Trophoblast cell (in vitro differentiated cells and primary cell): ENCODE data around the gene BTBD9.

Source experiments
- DNase-seq, 2 donors: peaks; one replicate each; pipeline ENCODE4 v3.0.0-alpha.2; 2016
- H2AFZ ChIP-seq: 2 replicates; pipeline ENCODE4 v1.6.1; 2013; ENCODE audit warnings: low read length, moderate library complexity, mild to moderate bottlenecking; ENCODE audit not compliant: insufficient read depth, poor library complexity
- H2AK5ac ChIP-seq: 2 replicates; pipeline ENCODE4 v1.6.1; 2013; ENCODE audit warnings: mild to moderate bottlenecking, low read length
- H2BK120ac ChIP-seq: 2 replicates; pipeline ENCODE4 v1.6.1; 2013; ENCODE audit warnings: low read length, mild to moderate bottlenecking, moderate library complexity; ENCODE audit not compliant: insufficient read depth, poor library complexity
- H2BK12ac ChIP-seq: 2 replicates; pipeline ENCODE4 v1.6.1; 2013; ENCODE audit warnings: mild to moderate bottlenecking, low read length, moderate library complexity
- H2BK5ac ChIP-seq: 2 replicates; pipeline ENCODE4 v1.6.1; 2013; ENCODE audit warnings: low read length, low read depth, moderate library complexity, mild to moderate bottlenecking; ENCODE audit not compliant: poor library complexity
- H3K14ac ChIP-seq: 2 replicates; pipeline ENCODE4 v1.6.1; 2013; ENCODE audit warnings: mild to moderate bottlenecking, low read length
- H3K18ac ChIP-seq: 2 replicates; pipeline ENCODE4 v1.6.1; 2013; ENCODE audit warnings: mild to moderate bottlenecking, low read length
- H3K23ac ChIP-seq: 2 replicates; pipeline ENCODE4 v1.6.1; 2013; ENCODE audit warnings: low read length
- H3K27ac ChIP-seq: 2 replicates; pipeline ENCODE4 v1.5.1; 2013; ENCODE audit warnings: low read depth, mild to moderate bottlenecking, inconsistent platforms, low read length, moderate library complexity
- H3K27me3 ChIP-seq: 2 replicates; pipeline ENCODE4 v1.6.1; 2013; ENCODE audit warnings: inconsistent platforms, mild to moderate bottlenecking, low read length, moderate library complexity; ENCODE audit not compliant: insufficient read depth
- H3K36me3 ChIP-seq, 2 experiments: 1 replicate in 1 of 2; 2 replicates in 1 of 2; pipeline ENCODE4 v1.6.1; 2013; ENCODE audit warnings: low read length in 2 of 2, mild to moderate bottlenecking in 2 of 2, moderate library complexity in 1 of 2; ENCODE audit not compliant: insufficient read depth in 2 of 2, control insufficient read depth in 1 of 2
- H3K4ac ChIP-seq: 2 replicates; pipeline ENCODE4 v1.6.1; 2013; ENCODE audit warnings: low read depth, mild to moderate bottlenecking, low read length, moderate library complexity
- H3K4me1 ChIP-seq, 2 experiments: 1 replicate in 1 of 2; 2 replicates in 1 of 2; pipeline ENCODE4 v1.6.1; 2013; ENCODE audit warnings: low read length in 2 of 2, mild to moderate bottlenecking in 2 of 2, moderate library complexity in 1 of 2; ENCODE audit not compliant: insufficient read depth in 2 of 2, control insufficient read depth in 1 of 2
- H3K4me2 ChIP-seq: 2 replicates; pipeline ENCODE4 v1.6.1; 2013; ENCODE audit warnings: inconsistent platforms, mild to moderate bottlenecking, low read length, moderate library complexity
- H3K4me3 ChIP-seq: 2 replicates; pipeline ENCODE4 v1.5.1; 2013; ENCODE audit warnings: mild to moderate bottlenecking, low read depth, low read length, inconsistent platforms
- H3K79me1 ChIP-seq: one replicate; pipeline ENCODE4 v1.6.1; 2013; ENCODE audit warnings: low read length
- H3K79me2 ChIP-seq: 2 replicates; pipeline ENCODE4 v1.6.1; 2013; ENCODE audit warnings: low read length, mild to moderate bottlenecking; ENCODE audit not compliant: control insufficient read depth, insufficient read depth, poor library complexity
- H3K9ac ChIP-seq: 2 replicates; pipeline ENCODE4 v1.6.1; 2013; ENCODE audit warnings: mild to moderate bottlenecking, low read length
- H3K9me3 ChIP-seq: 2 replicates; pipeline ENCODE4 v1.6.1; 2013; ENCODE audit warnings: low read depth, mild to moderate bottlenecking, control low read depth, inconsistent platforms, low read length; ENCODE audit not compliant: insufficient read depth
- H4K12ac ChIP-seq: 2 replicates; pipeline ENCODE4 v1.6.1; 2013; ENCODE audit warnings: low read depth, mild to moderate bottlenecking, low read length, moderate library complexity
- H4K8ac ChIP-seq: 2 replicates; pipeline ENCODE4 v1.6.1; 2013; ENCODE audit warnings: low read depth, mild to moderate bottlenecking, low read length, moderate library complexity
- H4K91ac ChIP-seq: one replicate; pipeline ENCODE4 v1.6.1; 2013; ENCODE audit warnings: low read depth, mild to moderate bottlenecking, low read length, moderate library complexity
- WGBS: extraction: QIAGEN DNeasy Blood & Tissue Kit; methylation state at CpG from one replicate; pipeline ENCODE4 v1.1.7; 2013; ENCODE audit warnings: missing lambda C conversion rate; ENCODE audit not compliant: insufficient read length, insufficient coverage; ENCODE audit errors: extremely low coverage; 5-methylcytosine and 5-hydroxymethylcytosine counted together

The BTBD9 gene

GRCh38 chr6:38307740-38308139 is 332.0 kb downstream of the BTBD9 start:
- no peak overlapping the region for H3K27ac ChIP-seq
- H3K14ac ChIP-seq: no peak overlapping the region
- H3K18ac ChIP-seq: no peak overlapping the region
- no peaks in the 10 kb centered on the region for H3K79me1 ChIP-seq
- no peaks in the 10 kb centered on the region for H3K36me3 ChIP-seq
- peak in 1 of 2 donors; percentile 65 for DNase-seq
- H3K79me2 ChIP-seq: no peaks in the 10 kb centered on the region
- no peaks in the 10 kb centered on the region for H3K4me1 ChIP-seq
- no peak overlapping the region for H2BK120ac ChIP-seq
- no peak overlapping the region for H2BK12ac ChIP-seq
- no peaks in the 10 kb centered on the region for H3K27me3 ChIP-seq
- H3K9ac ChIP-seq: no peak overlapping the region
- no peaks in the 10 kb centered on the region for H3K9me3 ChIP-seq
- H3K23ac ChIP-seq: no peak overlapping the region
- no peak overlapping the region for H4K8ac ChIP-seq
- H2AK5ac ChIP-seq: no peak overlapping the region
- no peak overlapping the region for H2AFZ ChIP-seq
- no peak overlapping the region for H4K91ac ChIP-seq
- H3K4ac ChIP-seq: no peak overlapping the region
- H4K12ac ChIP-seq: no peak overlapping the region
- no peak overlapping the region for H3K4me2 ChIP-seq
- H2BK5ac ChIP-seq: no peak overlapping the region
- H3K4me3 ChIP-seq: no peak overlapping the region

GRCh38 chr6:38306931-38307330 is 332.8 kb downstream of the BTBD9 start:
- Histone ChIP-seq H3K9me3 (no peaks in the 10 kb centered on the region), H3K27me3 (no peaks in the 10 kb centered on the region), H2AK5ac (no peak overlapping the region), H3K9ac (no peak overlapping the region), H3K14ac (no peak overlapping the region), H4K8ac (no peak overlapping the region), H2BK120ac (no peak overlapping the region), H3K18ac (no peak overlapping the region), H2BK12ac (no peak overlapping the region), H3K27ac (no peak overlapping the region), H3K79me1 (no peaks in the 10 kb centered on the region), H4K91ac (no peak overlapping the region), H3K4me3 (no peak overlapping the region), H3K4me1 (no peaks in the 10 kb centered on the region), H2AFZ (no peak overlapping the region), H3K23ac (no peak overlapping the region), H4K12ac (no peak overlapping the region), H2BK5ac (no peak overlapping the region), H3K79me2 (no peaks in the 10 kb centered on the region), H3K36me3 (no peaks in the 10 kb centered on the region), H3K4ac (no peak overlapping the region), H3K4me2 (no peak overlapping the region)
- peak in 1 of 2 donors; percentile 1 for DNase-seq

DNA sequence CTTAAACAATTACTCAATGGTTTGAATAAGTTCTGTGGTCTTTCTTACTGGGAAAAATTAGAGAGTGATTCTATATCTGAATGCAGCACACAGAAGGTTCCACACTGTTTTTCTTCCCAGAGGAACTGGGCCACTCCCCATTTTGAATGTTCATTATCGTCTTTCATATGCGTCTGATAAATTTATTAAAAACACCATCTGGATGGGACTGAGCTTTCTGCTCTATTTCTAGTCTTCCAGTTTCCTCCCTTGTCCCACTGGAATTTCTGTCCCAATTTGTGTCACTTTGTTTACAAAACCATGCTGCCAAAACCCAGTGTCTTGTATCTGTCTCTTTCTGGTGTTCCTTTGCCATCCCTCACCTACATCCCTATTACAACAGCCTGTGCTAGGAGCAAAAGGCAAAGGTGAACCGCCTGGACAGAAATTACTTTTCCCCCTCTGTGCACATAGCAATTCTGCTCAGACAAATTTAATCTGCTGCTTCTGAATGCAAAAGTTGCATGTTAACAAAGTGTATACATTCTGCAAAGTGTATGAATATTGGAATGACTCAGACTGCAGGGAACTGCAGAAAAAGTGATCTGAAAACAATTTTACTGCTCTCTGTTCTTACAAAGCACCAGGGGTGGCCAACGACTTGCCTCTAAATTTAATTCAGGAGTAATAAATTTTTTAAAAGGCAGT is 333.6 kb downstream of the BTBD9 start:
- Histone ChIP-seq H3K9ac (no peak overlapping the region), H3K4me1 (no peaks in the 10 kb centered on the region), H2BK5ac (no peak overlapping the region), H3K18ac (no peak overlapping the region), H2AK5ac (no peak overlapping the region), H2BK120ac (no peak overlapping the region), H3K4ac (no peak overlapping the region), H3K14ac (no peak overlapping the region), H3K27ac (no peak overlapping the region), H4K12ac (no peak overlapping the region), H4K8ac (no peak overlapping the region), H3K27me3 (no peaks in the 10 kb centered on the region), H2BK12ac (no peak overlapping the region), H4K91ac (no peak overlapping the region), H3K4me3 (no peak overlapping the region), H3K4me2 (no peak overlapping the region), H3K9me3 (no peaks in the 10 kb centered on the region), H3K79me2 (no peaks in the 10 kb centered on the region), H3K23ac (no peak overlapping the region), H3K36me3 (no peaks in the 10 kb centered on the region), H3K79me1 (no peaks in the 10 kb centered on the region), H2AFZ (no peak overlapping the region)
- no peak for DNase-seq
- WGBS: no CpG with 5 or more reads among the region's 4 CpGs

DNA sequence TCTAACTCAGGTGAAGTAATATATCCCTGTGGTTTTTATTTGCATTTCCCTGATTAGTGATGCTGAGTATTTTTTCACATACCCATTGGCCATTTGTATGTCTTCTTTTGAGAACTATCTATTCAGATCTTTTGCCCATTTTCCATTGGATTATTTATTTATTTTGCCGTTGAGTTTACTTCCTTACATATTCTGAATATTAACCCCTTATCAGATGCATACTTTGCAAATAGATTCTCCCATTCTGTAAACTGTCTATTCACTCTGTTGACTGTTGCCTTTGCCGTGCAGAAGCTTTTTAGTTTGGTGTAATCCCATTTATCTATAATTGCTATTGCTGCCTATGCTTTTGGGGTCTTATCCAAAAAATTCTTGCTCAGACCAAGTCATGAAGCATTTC is 336.9 kb downstream of the BTBD9 start:
- no peak overlapping the region for H4K91ac ChIP-seq
- H2BK5ac ChIP-seq: no peak overlapping the region
- H3K4me2 ChIP-seq: no peak overlapping the region
- H2BK12ac ChIP-seq: no peak overlapping the region
- H3K27ac ChIP-seq: no peak overlapping the region
- no peak overlapping the region for H3K14ac ChIP-seq
- no peak overlapping the region for H3K4me3 ChIP-seq
- no peak overlapping the region for H2BK120ac ChIP-seq
- no peaks in the 10 kb centered on the region for H3K9me3 ChIP-seq
- H3K27me3 ChIP-seq: no peaks in the 10 kb centered on the region
- H3K9ac ChIP-seq: no peak overlapping the region
- no peaks in the 10 kb centered on the region for H3K36me3 ChIP-seq
- no peaks in the 10 kb centered on the region for H3K79me1 ChIP-seq
- no peaks in the 10 kb centered on the region for H3K4me1 ChIP-seq
- no peak overlapping the region for H3K18ac ChIP-seq
- no peak overlapping the region for H3K23ac ChIP-seq
- no peak for DNase-seq
- no peak overlapping the region for H4K8ac ChIP-seq
- H2AFZ ChIP-seq: no peak overlapping the region
- H3K4ac ChIP-seq: no peak overlapping the region
- no peak overlapping the region for H2AK5ac ChIP-seq
- no peak overlapping the region for H4K12ac ChIP-seq
- WGBS: no CpG with 5 or more reads among the region's 2 CpGs
- H3K79me2 ChIP-seq: no peaks in the 10 kb centered on the region
